Measurements from ENCODE around the gene EBI3.

EBI3 gene

GRCh38 chr19:4213116-4213515 is 16.2 kb upstream of the EBI3 start:
- TF ChIP-seq TAF1 (IDR thresholded peaks at IDR 0.05; ENCODE audit: borderline replicate concordance, insufficient read depth, low read length) (no peak), SIN3A (IDR thresholded peaks at IDR 0.05; ENCODE audit: borderline replicate concordance, insufficient read depth, low read length) (no peak), REST (IDR thresholded peaks at IDR 0.05; ENCODE audit: insufficient read depth in 1 of 2, low read depth in 2 of 2, low read length in 2 of 2) (no peak), FOXP2 (optimal IDR thresholded peaks at IDR 0.05; ENCODE audit: borderline replicate concordance, extremely low read depth, extremely low read length, insufficient read depth) (no peak), POLR2AphosphoS5 (IDR thresholded peaks at IDR 0.05; ENCODE audit: low read depth, low read length) (no peak)

DNA sequence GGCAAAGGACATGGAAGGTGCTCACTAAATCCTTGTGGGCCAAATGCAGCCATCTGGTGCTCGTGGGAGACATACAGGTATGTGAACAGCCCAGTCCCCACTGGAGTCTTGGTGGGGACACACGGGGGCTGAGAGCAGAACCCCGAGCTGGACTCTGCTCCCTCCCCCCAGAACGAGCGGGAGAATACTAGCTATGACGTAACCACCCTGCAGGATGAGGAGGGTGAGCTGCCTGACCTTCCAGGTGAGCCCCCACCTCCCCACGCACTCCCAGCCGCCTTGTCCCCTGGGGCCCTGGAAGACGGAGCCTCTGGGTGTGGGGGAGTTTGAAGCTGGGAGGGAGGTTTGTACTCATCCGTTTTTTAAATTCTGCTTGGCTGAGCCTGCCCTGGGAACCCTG is 13.5 kb upstream of the EBI3 start:
- TF ChIP-seq REST (IDR thresholded peaks at IDR 0.05; ENCODE audit: insufficient read depth in 1 of 2, low read depth in 2 of 2, low read length in 2 of 2) (no peak), TAF1 (IDR thresholded peaks at IDR 0.05; ENCODE audit: borderline replicate concordance, insufficient read depth, low read length) (no peak), POLR2AphosphoS5 (IDR thresholded peaks at IDR 0.05; ENCODE audit: low read depth, low read length) (no peak), FOXP2 (optimal IDR thresholded peaks at IDR 0.05; ENCODE audit: borderline replicate concordance, extremely low read depth, extremely low read length, insufficient read depth) (no peak), SIN3A (IDR thresholded peaks at IDR 0.05; ENCODE audit: borderline replicate concordance, insufficient read depth, low read length) (no peak)

DNA sequence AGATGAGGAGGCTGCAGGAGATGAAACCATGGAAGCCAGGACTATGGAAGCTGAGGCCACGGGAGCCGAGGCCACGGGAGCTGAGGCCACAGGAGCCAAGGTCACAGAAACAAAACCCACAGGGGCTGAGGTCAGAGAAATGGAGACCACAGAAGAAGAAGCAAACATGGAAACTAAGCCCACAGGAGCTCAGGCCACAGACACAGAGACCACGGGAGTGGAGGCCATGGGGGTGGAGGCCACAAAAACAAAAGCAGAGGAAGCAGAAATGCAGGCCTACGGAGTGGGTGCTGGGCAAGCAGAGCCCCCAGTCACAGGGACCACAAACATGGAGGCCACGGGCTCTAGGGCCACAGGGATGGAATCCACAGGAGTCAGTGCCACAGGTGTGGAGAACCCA is 12.5 kb upstream of the EBI3 start:
- TF ChIP-seq TAF1 (IDR thresholded peaks at IDR 0.05; ENCODE audit: borderline replicate concordance, insufficient read depth, low read length): no peak
- TF ChIP-seq SIN3A (IDR thresholded peaks at IDR 0.05; ENCODE audit: borderline replicate concordance, insufficient read depth, low read length): no peak

- TF ChIP-seq TAF1 (IDR thresholded peaks at IDR 0.05; ENCODE audit: borderline replicate concordance, insufficient read depth, low read length): no peak
- no peak for TF ChIP-seq POLR2AphosphoS5 (IDR thresholded peaks at IDR 0.05; ENCODE audit: low read depth, low read length)
- TF ChIP-seq REST (IDR thresholded peaks at IDR 0.05; ENCODE audit: insufficient read depth in 1 of 2, low read depth in 2 of 2, low read length in 2 of 2): no peak
Measured at GRCh38 chr19:4217429-4218264, 11.7 kb upstream of the EBI3 start.

- TF ChIP-seq FOXP2 (optimal IDR thresholded peaks at IDR 0.05; ENCODE audit: borderline replicate concordance, extremely low read depth, extremely low read length, insufficient read depth): no peak
- no peak for TF ChIP-seq TAF1 (IDR thresholded peaks at IDR 0.05; ENCODE audit: borderline replicate concordance, insufficient read depth, low read length)
- no peak for TF ChIP-seq SIN3A (IDR thresholded peaks at IDR 0.05; ENCODE audit: borderline replicate concordance, insufficient read depth, low read length)
- no peak for TF ChIP-seq POLR2AphosphoS5 (IDR thresholded peaks at IDR 0.05; ENCODE audit: low read depth, low read length)
- no peak for TF ChIP-seq REST (IDR thresholded peaks at IDR 0.05; ENCODE audit: insufficient read depth in 1 of 2, low read depth in 2 of 2, low read length in 2 of 2)
Measured at GRCh38 chr19:4220188-4220587, 9.1 kb upstream of the EBI3 start.

Measured in PFSK-1 (cell line).